ENCODE data around the gene MRGPRX4.

Gene MRGPRX4

DNA sequence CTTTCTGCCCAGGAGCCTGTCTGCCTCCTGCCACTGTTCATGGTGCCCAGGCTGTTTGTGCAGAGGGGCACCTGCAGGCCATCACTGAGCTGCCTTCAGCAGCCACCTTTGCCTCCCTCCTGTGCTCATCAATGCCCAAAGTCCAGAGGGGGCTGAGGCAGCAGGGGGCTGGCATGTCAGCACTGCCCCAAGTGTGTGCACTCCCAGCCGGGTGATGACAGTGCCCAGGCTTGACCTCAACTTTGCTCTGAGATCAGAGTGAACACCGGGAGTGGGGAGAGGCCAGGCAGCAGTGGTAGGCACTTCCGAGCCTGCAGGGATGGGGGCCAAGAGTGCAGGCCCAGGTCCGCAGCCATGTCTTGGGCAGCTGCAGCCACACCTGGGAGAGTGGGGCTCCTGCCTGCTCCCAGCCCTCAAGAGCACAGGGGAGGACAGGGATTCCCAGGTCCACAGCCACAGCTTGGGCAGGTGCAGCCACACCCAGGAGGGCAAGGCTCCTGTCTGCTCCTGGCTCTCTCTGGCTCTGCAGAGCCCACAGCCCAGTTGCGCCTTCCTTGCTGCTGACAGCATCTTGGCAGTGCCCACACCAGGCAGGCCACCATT lies 48.7 kb downstream of the MRGPRX4 start:
- no peak for DNase-seq

- DNase-seq: no peak
Measured at GRCh38 chr11:18222814-18223421, 50.3 kb downstream of the MRGPRX4 start.

Measured in 8988T (cell line).